GM20431 (cell line): ENCODE results near the gene VEGFD.

Experiments
- in situ Hi-C: fragments of 300-500 bp; cut with MseI, MboI; formaldehyde crosslinking; loops from one replicate; pipeline ENCODE4 v1.15.0; 2020; ENCODE audit warnings: low sequenced_read_pairs; ENCODE audit not compliant: unreplicated experiment

Gene VEGFD

GRCh38 chrX:15366506-15367352 is 17.5 kb downstream of the VEGFD start:
- in situ Hi-C loops, result no loop called here

- in situ Hi-C loops, result no loop called here
These were observed 24.5 kb downstream of the VEGFD start for GRCh38 chrX:15359701-15360100.

- in situ Hi-C loops, result no loop called here
These were observed 25.7 kb downstream of the VEGFD start for GRCh38 chrX:15358533-15358932.

- in situ Hi-C loops, result no loop called here
These were observed 27.8 kb downstream of the VEGFD start for GRCh38 chrX:15356444-15356843.

- in situ Hi-C loops, result no loop called here
These were observed 33.8 kb downstream of the VEGFD start for GRCh38 chrX:15350329-15350996.

GRCh38 chrX:15349046-15349445 is 35.2 kb downstream of the VEGFD start:
- in situ Hi-C loops, result loop anchor here (25.0 kb wide), 1 partner anchor 113 kb away; no protein-coding TSS in a partner anchor

GRCh38 chrX:15345976-15346375 is 38.2 kb downstream of the VEGFD start:
- in situ Hi-C loops, result loop anchor here (25.0 kb wide), 1 partner anchor 116 kb away; no protein-coding TSS in a partner anchor

GRCh38 chrX:15344106-15344505 is 40.1 kb downstream of the VEGFD start:
- in situ Hi-C loops, result loop anchor here (25.0 kb wide), 1 partner anchor 118 kb away; no protein-coding TSS in a partner anchor

- in situ Hi-C loops, result loop anchor here (25.0 kb wide), 1 partner anchor 119 kb away; no protein-coding TSS in a partner anchor
These were observed 41.1 kb downstream of the VEGFD start for GRCh38 chrX:15343075-15343476.

GRCh38 chrX:15340867-15341266 is 43.3 kb downstream of the VEGFD start:
- in situ Hi-C loops, result loop anchor here (25.0 kb wide), 1 partner anchor 121 kb away; no protein-coding TSS in a partner anchor

- in situ Hi-C loops, result loop anchor here (25.0 kb wide), 1 partner anchor 126 kb away; no protein-coding TSS in a partner anchor
These were observed 48.2 kb downstream of the VEGFD start for GRCh38 chrX:15336023-15336413.

- in situ Hi-C loops, result loop anchor here (25.0 kb wide), 1 partner anchor 127 kb away; no protein-coding TSS in a partner anchor
These were observed 48.8 kb downstream of the VEGFD start, which contains the start of gene PIGA for GRCh38 chrX:15335135-15336022. PIGA (minus strand) TSS chrX:15335523; CDS start chrX:15331930, 3,593 bp downstream.

- in situ Hi-C loops, result loop anchor here (25.0 kb wide), 1 partner anchor 128 kb away; no protein-coding TSS in a partner anchor
These were observed 49.7 kb downstream of the VEGFD start for GRCh38 chrX:15334561-15334960.

GRCh38 chrX:15328821-15329220 is 55.4 kb downstream of the VEGFD start:
- in situ Hi-C loops, result loop anchor here (25.0 kb wide), 1 partner anchor 133 kb away; no protein-coding TSS in a partner anchor

GRCh38 chrX:15328131-15328530 is 56.1 kb downstream of the VEGFD start:
- in situ Hi-C loops, result loop anchor here (25.0 kb wide), 1 partner anchor 134 kb away; no protein-coding TSS in a partner anchor

- in situ Hi-C loops, result no loop called here
These were observed 61.7 kb downstream of the VEGFD start for GRCh38 chrX:15322472-15322871.

- in situ Hi-C loops, result no loop called here
These were observed 62.1 kb downstream of the VEGFD start for GRCh38 chrX:15322072-15322471.

- in situ Hi-C loops, result no loop called here
These were observed 62.8 kb downstream of the VEGFD start for GRCh38 chrX:15321447-15321846.

GRCh38 chrX:15320297-15320696 is 63.9 kb downstream of the VEGFD start:
- in situ Hi-C loops, result no loop called here

- in situ Hi-C loops, result no loop called here
These were observed 65.1 kb downstream of the VEGFD start for GRCh38 chrX:15319075-15319474.
